ENCODE data around the gene GRK7.
A peak's percentile ranks its signal among the peaks of the same experiment; 100 is the strongest.

GRK7 gene

DNA sequence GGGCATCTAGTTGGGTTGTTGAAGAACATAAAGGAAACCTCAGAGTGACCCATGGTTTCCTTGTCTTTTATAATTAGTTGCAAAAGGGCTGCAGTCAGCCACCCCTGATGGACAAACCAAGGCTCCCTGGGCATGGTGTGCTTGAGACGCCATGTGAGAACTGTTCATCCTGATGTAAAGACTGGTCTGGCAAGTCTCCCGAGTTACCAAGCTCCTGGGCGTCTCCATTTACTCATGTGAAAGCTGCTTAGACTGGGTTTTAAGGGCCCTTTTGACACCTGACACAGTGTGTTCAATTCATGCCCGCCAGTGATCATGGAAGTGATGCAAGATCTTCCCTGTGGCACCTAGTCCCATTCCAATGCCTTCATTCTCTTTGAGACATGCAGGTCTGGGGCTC is 49.4 kb downstream of the GRK7 start:
- TF ChIP-seq, protein P1, sequence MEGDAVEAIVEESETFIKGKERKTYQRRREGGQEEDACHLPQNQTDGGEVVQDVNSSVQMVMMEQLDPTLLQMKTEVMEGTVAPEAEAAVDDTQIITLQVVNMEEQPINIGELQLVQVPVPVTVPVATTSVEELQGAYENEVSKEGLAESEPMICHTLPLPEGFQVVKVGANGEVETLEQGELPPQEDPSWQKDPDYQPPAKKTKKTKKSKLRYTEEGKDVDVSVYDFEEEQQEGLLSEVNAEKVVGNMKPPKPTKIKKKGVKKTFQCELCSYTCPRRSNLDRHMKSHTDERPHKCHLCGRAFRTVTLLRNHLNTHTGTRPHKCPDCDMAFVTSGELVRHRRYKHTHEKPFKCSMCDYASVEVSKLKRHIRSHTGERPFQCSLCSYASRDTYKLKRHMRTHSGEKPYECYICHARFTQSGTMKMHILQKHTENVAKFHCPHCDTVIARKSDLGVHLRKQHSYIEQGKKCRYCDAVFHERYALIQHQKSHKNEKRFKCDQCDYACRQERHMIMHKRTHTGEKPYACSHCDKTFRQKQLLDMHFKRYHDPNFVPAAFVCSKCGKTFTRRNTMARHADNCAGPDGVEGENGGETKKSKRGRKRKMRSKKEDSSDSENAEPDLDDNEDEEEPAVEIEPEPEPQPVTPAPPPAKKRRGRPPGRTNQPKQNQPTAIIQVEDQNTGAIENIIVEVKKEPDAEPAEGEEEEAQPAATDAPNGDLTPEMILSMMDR (IDR thresholded peaks at IDR 0.05; ENCODE audit: insufficient read depth, low read depth, low read length, missing control alignments), result no peak
- no peak overlapping the region for H3K4me3 ChIP-seq (ENCODE audit: low read length)
- DNase-seq (ENCODE audit: low read depth), result peak; percentile 85
